ENCODE results near the gene RNF151. TPM values are rescaled to one million over a fixed set of nuclear protein-coding genes. Genes with fewer than 3 reads are reported as not detected.
A peak's percentile ranks its signal among the peaks of the same experiment; 100 is the strongest.

Gene RNF151
- total RNA-seq, 4 donors from 2014 or later: not detected

- intact Hi-C loops (cut with DNase I): no loop called here
- no peak for TF ChIP-seq EP300 (IDR thresholded peaks at IDR 0.05)
- TF ChIP-seq POLR2A (IDR thresholded peaks at IDR 0.05; ENCODE audit: low read depth): no peak
- peak overlapping the region in 3 of 4 donors; percentile 20 to 51 (median 24) for H3K4me3 ChIP-seq
These were observed 23.4 kb downstream of the RNF151 start for GRCh38 chr16:1990101-1990350.

GRCh38 chr16:1990351-1991134, 23.9 kb downstream of the RNF151 start:
- no peaks in the 10 kb centered on the region for H3K9me3 ChIP-seq
- no peak for TF ChIP-seq CTCF (IDR thresholded peaks at IDR 0.05)
- TF ChIP-seq EP300 (IDR thresholded peaks at IDR 0.05): no peak
- TF ChIP-seq POLR2A (IDR thresholded peaks at IDR 0.05; ENCODE audit: low read depth): no peak
- no peak for TF ChIP-seq POLR2AphosphoS5 (IDR thresholded peaks at IDR 0.05)
- 0% methylated on average over 20 of the region's 50 CpGs for WGBS
- peak overlapping the region; percentile 5 to 51 (median 22) for H3K4me3 ChIP-seq
- H3K27ac ChIP-seq (replicated peaks in 1 of 4): no peak overlapping the region
- peaks cover 28 to 49% (median 43%) of the 10 kb centered on the region in 4 donors for H3K4me1 ChIP-seq
- H3K36me3 ChIP-seq: peaks cover 11 to 22% (median 20%) of the 10 kb centered on the region in 4 donors
- peaks cover 3 to 48% (median 32%) of the 10 kb centered on the region in 4 donors for H3K27me3 ChIP-seq
- no peak for DNase-seq (ENCODE audit: extremely low spot score)
- intact Hi-C loops (cut with DNase I): no loop called here

More at GRCh38 chr16:1990101-1990350, 23.4 kb downstream of the RNF151 start:
- Histone ChIP-seq H3K27ac (replicated peaks in 1 of 4) (no peak overlapping the region), H3K27me3 (peaks cover 3 to 48% (median 32%) of the 10 kb centered on the region in 4 donors), H3K36me3 (peaks cover 11 to 27% (median 23%) of the 10 kb centered on the region in 4 donors), H3K4me1 (peaks cover 33 to 54% (median 48%) of the 10 kb centered on the region in 4 donors), H3K9me3 (no peaks in the 10 kb centered on the region)
- WGBS: under 1% methylated on average over 17 of the region's 25 CpGs
- DNase-seq (ENCODE audit: extremely low spot score): no peak

GRCh38 chr16:1991135-1991551, 24.5 kb downstream of the RNF151 start:
- Histone ChIP-seq H3K4me3 (peak overlapping the region; percentile 45 to 61 (median 48)), H3K4me1 (peaks cover 26 to 43% (median 38%) of the 10 kb centered on the region in 4 donors), H3K27ac (replicated peaks in 1 of 4) (no peak overlapping the region), H3K36me3 (peaks cover 5 to 16% (median 14%) of the 10 kb centered on the region in 4 donors), H3K27me3 (peaks cover 3 to 48% (median 32%) of the 10 kb centered on the region in 4 donors), H3K9me3 (no peaks in the 10 kb centered on the region)
- no peak for DNase-seq (ENCODE audit: extremely low spot score)
- no peak for TF ChIP-seq CTCF (IDR thresholded peaks at IDR 0.05)
- 16% methylated on average over 8 of the region's 18 CpGs for WGBS
- intact Hi-C loops (cut with DNase I): no loop called here

- peaks cover 3 to 48% (median 32%) of the 10 kb centered on the region in 4 donors for H3K27me3 ChIP-seq
- peak overlapping the region; percentile 45 to 61 (median 48) for H3K4me3 ChIP-seq
- no peak for DNase-seq (ENCODE audit: extremely low spot score)
- peaks cover 26 to 40% (median 39%) of the 10 kb centered on the region in 4 donors for H3K4me1 ChIP-seq
- TF ChIP-seq POLR2A (IDR thresholded peaks at IDR 0.05; ENCODE audit: low read depth): no peak
- no peak for TF ChIP-seq EP300 (IDR thresholded peaks at IDR 0.05)
- no peak for TF ChIP-seq POLR2AphosphoS5 (IDR thresholded peaks at IDR 0.05)
- TF ChIP-seq CTCF (IDR thresholded peaks at IDR 0.05): no peak
- intact Hi-C loops (cut with DNase I): no loop called here
- no peaks in the 10 kb centered on the region for H3K9me3 ChIP-seq
- H3K36me3 ChIP-seq: peaks cover under 1 to 15% (median 12%) of the 10 kb centered on the region in 4 donors
- 30% methylated on average over 8 of the region's 22 CpGs for WGBS
- H3K27ac ChIP-seq (replicated peaks in 1 of 4): peak overlapping the region in 3 of 4 donors; percentile 35 to 54 (median 35)
These were observed 24.9 kb downstream of the RNF151 start for GRCh38 chr16:1991588-1991947.

- peak; percentile 97 for DNase-seq (ENCODE audit: extremely low spot score)
- TF ChIP-seq EP300 (IDR thresholded peaks at IDR 0.05): no peak
- TF ChIP-seq POLR2AphosphoS5 (IDR thresholded peaks at IDR 0.05): peak; percentile 37 to 39
- no peak for TF ChIP-seq CTCF (IDR thresholded peaks at IDR 0.05)
- Histone ChIP-seq H3K9me3 (no peaks in the 10 kb centered on the region), H3K4me3 (peak overlapping the region; percentile 45 to 61 (median 48)), H3K36me3 (peaks cover 0 to 15% (median 10%) of the 10 kb centered on the region in 4 donors), H3K27me3 (peaks cover 3 to 48% (median 32%) of the 10 kb centered on the region in 4 donors), H3K4me1 (peaks cover 26 to 45% (median 40%) of the 10 kb centered on the region in 4 donors), H3K27ac (replicated peaks in 1 of 4) (peak overlapping the region in 3 of 4 donors; percentile 35 to 54 (median 35))
- intact Hi-C loops (cut with DNase I): no loop called here
- WGBS: 2% methylated on average over 22 of the region's 96 CpGs
These were observed 25.5 kb downstream of the RNF151 start for GRCh38 chr16:1991948-1992703.
